Measurements from ENCODE around the gene NOTO.
"Not testable (repeated sequence)": the region's sequence is repeated elsewhere in the genome, so short reads cannot be mapped to it uniquely, and the experiment has no call there.

The NOTO gene

DNA sequence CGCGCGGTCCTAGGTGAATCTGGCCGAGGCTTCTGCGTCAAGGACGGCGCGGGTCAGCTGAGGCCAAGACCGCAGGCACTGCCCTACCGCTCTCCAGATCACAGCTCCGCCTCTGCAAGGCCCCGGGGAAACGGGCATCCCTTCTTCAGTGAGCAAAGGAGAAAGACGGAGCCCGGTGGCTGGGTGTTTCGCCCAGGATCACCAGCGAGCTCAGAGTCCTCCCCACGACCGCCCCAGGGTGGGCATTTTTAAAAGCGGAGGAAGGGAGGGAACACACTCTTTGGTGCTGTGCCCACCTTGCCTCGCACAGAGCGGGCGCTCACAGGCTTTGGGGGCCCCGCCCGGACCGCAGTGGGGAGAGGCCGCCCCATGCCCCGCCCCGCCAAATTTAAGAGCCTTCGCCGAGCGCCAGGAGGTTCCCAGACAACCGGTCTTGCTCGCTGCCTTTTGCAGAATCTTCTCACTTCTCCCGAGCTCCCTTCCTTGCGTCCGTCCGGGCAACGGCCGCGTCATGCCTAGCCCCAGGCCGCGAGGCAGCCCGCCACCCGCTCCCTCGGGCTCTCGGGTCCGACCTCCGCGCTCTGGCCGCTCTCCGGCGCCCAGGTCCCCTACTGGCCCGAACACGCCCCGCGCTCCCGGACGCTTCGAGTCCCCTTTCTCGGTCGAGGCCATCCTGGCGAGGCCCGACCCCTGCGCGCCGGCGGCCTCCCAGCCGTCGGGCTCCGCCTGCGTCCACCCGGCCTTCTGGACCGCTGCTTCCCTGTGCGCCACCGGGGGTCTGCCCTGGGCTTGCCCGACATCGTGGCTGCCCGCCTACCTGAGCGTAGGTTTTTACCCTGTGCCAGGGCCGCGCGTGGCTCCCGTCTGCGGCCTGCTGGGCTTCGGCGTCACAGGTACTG, at the start of gene NOTO:
NOTO (plus strand) TSS at position 419 of the 899 bp plus-strand sequence; CDS start at position 512, 93 bp downstream.
- no peak within 1 kb of the TSS for H3K9ac ChIP-seq (ENCODE audit: low read length)
- H3K36me3 ChIP-seq (ENCODE audit: control insufficient read depth, insufficient read depth, low read length, severe bottlenecking), result no peaks in the 10 kb centered on the region
- peak within 1 kb of the TSS; percentile 47 for H3K4me3 ChIP-seq (ENCODE audit: low read length)
- H3K27me3 ChIP-seq (replicated peaks; ENCODE audit: control insufficient read depth, insufficient read depth, low read length), result peaks cover 56% of the 10 kb centered on the region
- H3K4me1 ChIP-seq (ENCODE audit: control insufficient read depth, insufficient read depth, low read length), result peaks cover 17% of the 10 kb centered on the region
- DNase-seq (ENCODE audit: low read depth), result peak; percentile 18
- no peaks in the 10 kb centered on the region for H3K9me3 ChIP-seq (ENCODE audit: control insufficient read depth, low read length)

DNA sequence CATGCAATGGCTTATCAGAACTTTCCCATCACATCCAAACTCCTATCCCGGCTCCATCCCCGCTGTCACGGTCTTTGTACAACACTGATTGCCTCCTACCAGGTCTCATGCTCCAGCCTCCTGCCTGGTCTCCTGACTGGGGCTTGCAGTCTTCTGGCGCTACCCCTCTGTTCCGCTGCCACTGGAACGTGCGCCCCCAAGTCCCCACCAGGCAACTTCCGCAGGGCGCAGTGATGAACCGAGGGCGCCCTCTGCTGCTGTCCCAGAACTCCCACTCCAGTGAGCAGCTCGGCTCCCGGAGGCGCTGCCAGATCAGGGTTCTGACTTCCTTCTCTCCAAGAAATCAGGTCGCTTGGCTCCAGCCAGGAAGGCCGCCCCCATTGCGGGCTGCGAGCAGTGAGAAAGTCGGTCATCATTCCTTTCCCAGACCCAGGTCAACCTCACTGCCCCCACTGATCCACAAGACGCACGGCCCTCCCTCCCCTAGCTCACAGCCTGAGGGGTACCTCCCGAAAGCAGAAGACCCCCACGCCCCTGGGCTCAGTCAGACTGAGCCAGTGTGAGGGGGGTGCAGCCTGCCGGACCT, 45.7 kb upstream of the NOTO start:
- Histone ChIP-seq H3K9ac (ENCODE audit: low read length) (no peak overlapping the region), H3K4me1 (ENCODE audit: control insufficient read depth, insufficient read depth, low read length) (peaks cover 4% of the 10 kb centered on the region), H3K27me3 (replicated peaks; ENCODE audit: control insufficient read depth, insufficient read depth, low read length) (peaks cover 15% of the 10 kb centered on the region), H3K9me3 (ENCODE audit: control insufficient read depth, low read length) (no peaks in the 10 kb centered on the region), H3K36me3 (ENCODE audit: control insufficient read depth, insufficient read depth, low read length, severe bottlenecking) (no peaks in the 10 kb centered on the region), H3K4me3 (ENCODE audit: low read length) (peak overlapping the region; percentile 9)
- peak; percentile 86 for DNase-seq (ENCODE audit: low read depth)

- no peaks in the 10 kb centered on the region for H3K36me3 ChIP-seq (ENCODE audit: control insufficient read depth, insufficient read depth, low read length, severe bottlenecking)
- peaks cover 12% of the 10 kb centered on the region for H3K27me3 ChIP-seq (replicated peaks; ENCODE audit: control insufficient read depth, insufficient read depth, low read length)
- no peak overlapping the region for H3K9ac ChIP-seq (ENCODE audit: low read length)
- H3K9me3 ChIP-seq (ENCODE audit: control insufficient read depth, low read length), result no peaks in the 10 kb centered on the region
- no peak for DNase-seq (ENCODE audit: low read depth)
- H3K4me1 ChIP-seq (ENCODE audit: control insufficient read depth, insufficient read depth, low read length), result no peaks in the 10 kb centered on the region
- H3K4me3 ChIP-seq (ENCODE audit: low read length), result no peak overlapping the region
Observed at GRCh38 chr2:73162856-73163391, 39.5 kb upstream of the NOTO start.

GRCh38 chr2:73163483-73164367, 38.6 kb upstream of the NOTO start:
- no peaks in the 10 kb centered on the region for H3K4me1 ChIP-seq (ENCODE audit: control insufficient read depth, insufficient read depth, low read length)
- H3K9ac ChIP-seq (ENCODE audit: low read length), result no peak overlapping the region
- peaks cover 4% of the 10 kb centered on the region for H3K27me3 ChIP-seq (replicated peaks; ENCODE audit: control insufficient read depth, insufficient read depth, low read length)
- H3K36me3 ChIP-seq (ENCODE audit: control insufficient read depth, insufficient read depth, low read length, severe bottlenecking), result no peaks in the 10 kb centered on the region
- H3K4me3 ChIP-seq (ENCODE audit: low read length), result no peak overlapping the region
- no peaks in the 10 kb centered on the region for H3K9me3 ChIP-seq (ENCODE audit: control insufficient read depth, low read length)
- peak; percentile 87 for DNase-seq (ENCODE audit: low read depth)

DNA sequence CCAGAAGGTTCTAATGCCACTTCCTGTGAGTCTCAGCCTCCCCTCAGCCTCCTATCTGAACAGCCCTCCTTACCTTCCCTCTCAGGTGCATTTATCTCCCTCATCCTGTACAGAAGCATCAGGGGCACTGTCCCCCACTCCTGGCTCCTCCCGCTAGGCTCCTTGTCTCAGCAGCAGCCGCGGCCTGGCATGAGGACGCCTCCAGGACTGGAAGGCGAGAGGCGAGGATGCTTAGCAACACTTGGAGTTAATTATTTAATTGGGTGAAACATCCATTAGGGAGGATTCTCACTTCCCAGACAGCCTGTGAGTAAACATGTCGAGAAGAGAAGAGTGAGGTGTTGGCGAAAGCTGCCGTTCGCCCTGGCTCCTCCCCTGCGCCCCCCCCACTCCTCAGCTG, 36.4 kb upstream of the NOTO start:
- DNase-seq (ENCODE audit: low read depth); H3K4me3 ChIP-seq (ENCODE audit: low read length); H3K36me3 ChIP-seq (ENCODE audit: control insufficient read depth, insufficient read depth, low read length, severe bottlenecking): not testable (repeated sequence)

DNA sequence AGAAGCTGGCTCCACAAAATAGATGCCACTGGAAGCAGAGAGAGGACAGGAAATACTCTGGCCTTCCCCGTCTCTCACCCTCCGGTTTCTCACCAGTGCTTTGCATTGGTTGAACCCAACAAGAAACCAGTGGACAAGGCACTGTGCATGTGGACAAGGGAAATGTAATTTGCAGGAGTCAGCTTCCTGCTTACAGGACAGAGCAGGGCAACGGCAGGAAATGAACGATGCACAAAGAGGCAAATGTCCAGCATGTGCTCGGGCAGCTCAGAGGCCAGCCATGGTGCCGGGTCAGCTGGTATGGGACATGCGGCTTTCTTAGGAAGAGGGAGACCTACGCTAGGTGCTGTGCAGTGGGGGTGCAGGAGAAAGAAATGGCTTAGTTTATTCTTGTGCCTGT, 35.6 kb upstream of the NOTO start:
- H3K27me3 ChIP-seq (replicated peaks; ENCODE audit: control insufficient read depth, insufficient read depth, low read length); H3K9me3 ChIP-seq (ENCODE audit: control insufficient read depth, low read length); DNase-seq (ENCODE audit: low read depth); H3K9ac ChIP-seq (ENCODE audit: low read length); H3K4me3 ChIP-seq (ENCODE audit: low read length); H3K4me1 ChIP-seq (ENCODE audit: control insufficient read depth, insufficient read depth, low read length); H3K36me3 ChIP-seq (ENCODE audit: control insufficient read depth, insufficient read depth, low read length, severe bottlenecking): not testable (repeated sequence)

More for the DNA sequence above, 36.4 kb upstream of the NOTO start:
- not testable (repeated sequence) for H3K9ac ChIP-seq (ENCODE audit: low read length); H3K9me3 ChIP-seq (ENCODE audit: control insufficient read depth, low read length); H3K4me1 ChIP-seq (ENCODE audit: control insufficient read depth, insufficient read depth, low read length); H3K27me3 ChIP-seq (replicated peaks; ENCODE audit: control insufficient read depth, insufficient read depth, low read length)

DNA sequence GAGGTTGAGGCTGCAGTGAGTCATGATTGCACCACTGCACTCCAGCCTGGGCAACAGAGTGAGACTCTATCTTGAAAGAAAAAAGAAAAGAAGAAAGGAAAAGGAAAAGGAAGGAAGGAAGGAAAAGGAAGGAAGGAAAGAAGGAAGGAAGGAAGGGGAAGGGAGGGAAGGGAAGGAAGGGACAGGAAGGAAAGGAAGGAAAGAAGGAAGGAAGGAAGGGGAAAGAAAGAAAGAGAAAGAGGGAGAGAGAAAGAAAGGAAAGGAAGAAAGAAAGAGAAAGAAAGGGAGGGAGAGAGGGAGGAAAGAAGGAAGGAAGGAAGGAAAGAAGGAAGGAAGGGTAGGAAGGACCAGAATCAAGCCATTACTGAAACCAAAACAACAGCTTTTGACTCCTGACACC, 34.0 kb upstream of the NOTO start:
- not testable (repeated sequence) for H3K27me3 ChIP-seq (replicated peaks; ENCODE audit: control insufficient read depth, insufficient read depth, low read length); H3K9me3 ChIP-seq (ENCODE audit: control insufficient read depth, low read length); H3K9ac ChIP-seq (ENCODE audit: low read length); H3K4me1 ChIP-seq (ENCODE audit: control insufficient read depth, insufficient read depth, low read length); H3K4me3 ChIP-seq (ENCODE audit: low read length); H3K36me3 ChIP-seq (ENCODE audit: control insufficient read depth, insufficient read depth, low read length, severe bottlenecking); DNase-seq (ENCODE audit: low read depth)

GRCh38 chr2:73170341-73170740, 32.0 kb upstream of the NOTO start:
- not testable (repeated sequence) for H3K4me3 ChIP-seq (ENCODE audit: low read length); H3K4me1 ChIP-seq (ENCODE audit: control insufficient read depth, insufficient read depth, low read length); DNase-seq (ENCODE audit: low read depth); H3K9me3 ChIP-seq (ENCODE audit: control insufficient read depth, low read length); H3K9ac ChIP-seq (ENCODE audit: low read length); H3K36me3 ChIP-seq (ENCODE audit: control insufficient read depth, insufficient read depth, low read length, severe bottlenecking)
- peaks cover 11% of the 10 kb centered on the region for H3K27me3 ChIP-seq (replicated peaks; ENCODE audit: control insufficient read depth, insufficient read depth, low read length)

DNA sequence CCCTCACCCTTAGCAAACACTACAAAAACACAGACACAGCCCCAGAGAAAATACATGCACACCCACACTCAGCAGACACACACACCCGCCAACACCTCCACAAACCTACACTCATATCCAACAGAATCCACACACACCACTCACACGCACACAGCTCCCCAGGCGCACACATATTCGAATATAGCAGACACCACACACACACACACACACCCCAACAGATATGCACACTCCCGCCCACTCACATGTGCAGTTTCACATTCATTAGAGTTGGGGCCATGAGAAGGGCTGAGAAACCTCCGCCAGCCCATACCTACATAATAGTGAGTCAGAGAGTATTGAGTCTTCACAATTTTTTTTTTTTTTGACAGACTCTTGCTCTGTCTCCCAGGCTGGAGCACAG, 29.4 kb upstream of the NOTO start:
- H3K9me3 ChIP-seq (ENCODE audit: control insufficient read depth, low read length), result no peaks in the 10 kb centered on the region
- H3K4me3 ChIP-seq (ENCODE audit: low read length), result no peak overlapping the region
- no peaks in the 10 kb centered on the region for H3K36me3 ChIP-seq (ENCODE audit: control insufficient read depth, insufficient read depth, low read length, severe bottlenecking)
- peak; percentile 10 for DNase-seq (ENCODE audit: low read depth)
- peaks cover 14% of the 10 kb centered on the region for H3K4me1 ChIP-seq (ENCODE audit: control insufficient read depth, insufficient read depth, low read length)
- H3K27me3 ChIP-seq (replicated peaks; ENCODE audit: control insufficient read depth, insufficient read depth, low read length), result peaks cover 13% of the 10 kb centered on the region
- no peak overlapping the region for H3K9ac ChIP-seq (ENCODE audit: low read length)

DNA sequence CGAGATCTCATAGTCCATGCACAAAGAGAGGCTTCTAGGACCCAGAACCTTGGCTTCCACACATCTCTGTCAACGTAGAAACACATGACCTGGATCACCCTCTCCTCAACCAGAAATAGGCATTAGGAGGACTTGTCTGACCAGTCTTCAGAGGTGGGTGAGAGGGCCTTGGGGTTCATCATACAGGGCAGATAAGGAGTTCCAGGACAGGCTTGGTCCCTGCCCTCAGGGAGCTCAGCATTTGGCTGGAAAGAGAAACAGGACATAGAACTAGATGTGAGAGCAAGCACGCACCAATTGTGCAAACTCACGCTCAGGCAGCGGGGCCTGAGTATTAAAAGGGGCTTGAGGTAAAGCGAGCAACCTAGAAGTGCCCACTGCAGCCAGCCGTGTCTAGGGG, 28.6 kb upstream of the NOTO start:
- Histone ChIP-seq H3K36me3 (ENCODE audit: control insufficient read depth, insufficient read depth, low read length, severe bottlenecking) (no peaks in the 10 kb centered on the region), H3K9ac (ENCODE audit: low read length) (no peak overlapping the region), H3K9me3 (ENCODE audit: control insufficient read depth, low read length) (no peaks in the 10 kb centered on the region), H3K27me3 (replicated peaks; ENCODE audit: control insufficient read depth, insufficient read depth, low read length) (peaks cover 21% of the 10 kb centered on the region), H3K4me1 (ENCODE audit: control insufficient read depth, insufficient read depth, low read length) (peaks cover 14% of the 10 kb centered on the region), H3K4me3 (ENCODE audit: low read length) (no peak overlapping the region)
- no peak for DNase-seq (ENCODE audit: low read depth)

DNA sequence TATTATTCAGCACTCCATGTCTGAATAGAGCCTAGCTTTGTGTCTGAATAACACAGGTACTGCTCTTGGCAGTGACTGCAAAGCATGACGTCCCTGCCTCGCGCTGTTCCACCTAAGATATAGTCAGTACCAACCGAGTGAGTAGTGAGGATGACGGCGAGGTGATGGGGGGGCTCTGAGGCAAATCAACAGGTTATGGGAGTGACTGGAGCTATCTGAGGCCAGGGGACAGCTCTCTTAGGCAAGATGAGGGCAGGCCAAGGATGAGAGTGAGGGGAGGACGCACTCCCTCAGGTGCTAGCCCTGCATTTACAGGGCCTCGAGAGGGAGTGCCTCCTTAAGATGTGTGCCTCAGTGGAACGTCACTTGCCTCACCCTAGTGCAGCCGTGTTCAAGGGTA, 28.1 kb upstream of the NOTO start:
- DNase-seq (ENCODE audit: low read depth), result no peak
- H3K4me1 ChIP-seq (ENCODE audit: control insufficient read depth, insufficient read depth, low read length), result peaks cover 14% of the 10 kb centered on the region
- peaks cover 25% of the 10 kb centered on the region for H3K27me3 ChIP-seq (replicated peaks; ENCODE audit: control insufficient read depth, insufficient read depth, low read length)

More for the DNA sequence above, 28.1 kb upstream of the NOTO start:
- Histone ChIP-seq H3K9me3 (ENCODE audit: control insufficient read depth, low read length) (no peaks in the 10 kb centered on the region), H3K36me3 (ENCODE audit: control insufficient read depth, insufficient read depth, low read length, severe bottlenecking) (no peaks in the 10 kb centered on the region), H3K9ac (ENCODE audit: low read length) (no peak overlapping the region), H3K4me3 (ENCODE audit: low read length) (no peak overlapping the region)

All from adipocyte (in vitro differentiated cells).